Gastroesophageal sphincter (tissue), 3 donors: ENCODE measurements around the gene NAT9.

Source experiments
- POLR2A ChIP-seq, 2 donors: fragments of 450-650 bp; IDR thresholded peaks; one replicate each; pipeline ENCODE4 v1.6.1; 2017; ENCODE audit warnings: antibody characterized with exemption in 2 of 2, mild to moderate bottlenecking in 2 of 2, moderate library complexity in 1 of 2
- POLR2AphosphoS5 ChIP-seq: sonication (generic); formaldehyde crosslinking; IDR thresholded peaks from one replicate; pipeline ENCODE4 v1.6.1; 2017; ENCODE audit warnings: antibody characterized with exemption
- TF ChIP-seq, protein P1 (sequence below), 4 experiments: fragments of 200-600 bp in 2 of 4; fragments of 450-650 bp in 2 of 4; sonication (generic) in 1 of 4; IDR thresholded peaks; one replicate each; pipeline ENCODE4 v1.5.1; 2017 to 2019; ENCODE audit warnings: antibody characterized with exemption in 4 of 4, mild to moderate bottlenecking in 2 of 4, moderate library complexity in 2 of 4

DNA sequence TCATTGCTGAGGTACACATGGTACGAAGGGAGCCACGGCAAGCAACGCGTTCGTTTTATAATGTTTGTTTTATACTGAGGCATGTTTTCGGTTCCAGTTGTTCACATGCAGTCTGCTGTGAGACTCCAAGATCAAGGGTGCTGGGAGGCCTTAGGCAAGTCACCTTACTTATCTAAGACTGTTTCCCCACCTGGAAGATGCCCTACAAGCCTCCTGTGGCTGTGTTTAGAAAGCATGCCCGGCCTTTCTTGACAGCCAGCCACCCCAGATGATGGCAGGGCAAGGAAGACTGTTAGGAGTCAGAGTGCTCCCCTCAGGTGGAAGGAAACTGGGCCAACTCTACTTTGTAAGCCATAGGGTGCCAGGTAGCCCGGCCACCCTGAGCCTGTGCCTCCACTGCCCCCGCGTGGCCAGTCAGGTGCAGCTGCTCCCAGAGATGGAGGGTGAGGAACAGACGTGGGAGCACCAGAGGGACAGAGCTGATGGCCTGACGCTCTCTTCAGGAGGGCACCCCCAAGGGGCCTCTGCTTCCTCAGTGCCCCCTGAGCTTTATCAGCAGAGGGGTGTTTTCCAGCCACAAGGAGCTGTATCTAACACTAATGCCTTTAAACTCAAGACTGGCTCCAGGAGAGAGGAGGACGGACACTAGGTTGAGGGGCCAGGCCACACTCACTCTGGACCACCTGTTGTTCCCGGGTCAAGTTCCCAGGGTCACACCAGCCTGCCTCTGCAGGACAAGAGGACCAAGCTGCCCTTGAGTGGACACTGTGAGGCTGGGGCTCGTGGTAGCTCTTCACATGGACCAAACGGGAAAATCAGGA is 5.4 kb downstream of the NAT9 start:
- TF ChIP-seq POLR2A (IDR thresholded peaks at IDR 0.05) (no peak), POLR2AphosphoS5 (peak; percentile 53)
- TF ChIP-seq, protein P1, sequence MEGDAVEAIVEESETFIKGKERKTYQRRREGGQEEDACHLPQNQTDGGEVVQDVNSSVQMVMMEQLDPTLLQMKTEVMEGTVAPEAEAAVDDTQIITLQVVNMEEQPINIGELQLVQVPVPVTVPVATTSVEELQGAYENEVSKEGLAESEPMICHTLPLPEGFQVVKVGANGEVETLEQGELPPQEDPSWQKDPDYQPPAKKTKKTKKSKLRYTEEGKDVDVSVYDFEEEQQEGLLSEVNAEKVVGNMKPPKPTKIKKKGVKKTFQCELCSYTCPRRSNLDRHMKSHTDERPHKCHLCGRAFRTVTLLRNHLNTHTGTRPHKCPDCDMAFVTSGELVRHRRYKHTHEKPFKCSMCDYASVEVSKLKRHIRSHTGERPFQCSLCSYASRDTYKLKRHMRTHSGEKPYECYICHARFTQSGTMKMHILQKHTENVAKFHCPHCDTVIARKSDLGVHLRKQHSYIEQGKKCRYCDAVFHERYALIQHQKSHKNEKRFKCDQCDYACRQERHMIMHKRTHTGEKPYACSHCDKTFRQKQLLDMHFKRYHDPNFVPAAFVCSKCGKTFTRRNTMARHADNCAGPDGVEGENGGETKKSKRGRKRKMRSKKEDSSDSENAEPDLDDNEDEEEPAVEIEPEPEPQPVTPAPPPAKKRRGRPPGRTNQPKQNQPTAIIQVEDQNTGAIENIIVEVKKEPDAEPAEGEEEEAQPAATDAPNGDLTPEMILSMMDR (IDR thresholded peaks at IDR 0.05), result peak in 3 of 4 experiments; percentile 66 to 76 (median 72)
